Measurements from ENCODE around the gene MROH8.

Gene MROH8

DNA sequence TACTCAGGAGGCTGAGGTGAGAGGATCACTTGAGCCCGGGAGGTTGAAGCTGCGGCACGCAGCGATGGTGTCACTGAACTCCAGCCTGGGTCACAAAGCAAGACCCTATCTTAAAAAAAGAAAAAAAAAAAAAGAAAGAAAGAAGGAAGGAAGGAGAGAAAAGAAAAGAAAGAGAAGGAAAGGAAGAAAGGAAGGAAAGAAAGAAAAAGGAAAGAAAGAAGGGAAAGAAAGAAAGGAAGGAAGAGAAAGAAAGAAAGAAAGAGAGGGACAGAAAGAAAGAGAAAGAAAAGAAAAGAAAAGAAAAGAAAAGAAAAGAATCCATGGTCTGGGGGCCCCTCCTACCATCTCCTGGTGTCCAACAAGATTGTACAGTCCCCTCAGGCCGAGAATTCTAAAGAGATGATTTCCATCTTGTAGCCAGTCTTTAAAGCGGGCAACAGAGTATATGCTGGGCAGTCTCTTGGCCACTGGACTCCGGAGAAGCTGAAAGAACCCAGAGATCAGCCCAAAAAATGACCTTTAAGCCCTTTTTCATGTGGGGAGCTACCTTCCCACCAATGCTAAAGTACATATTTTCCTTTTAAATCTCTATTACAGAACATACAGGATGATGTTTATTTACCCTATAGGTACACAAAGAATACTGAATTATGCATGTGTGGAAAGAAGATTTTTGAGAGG is 59.9 kb downstream of the MROH8 start (continued):
- TF ChIP-seq, protein P1, sequence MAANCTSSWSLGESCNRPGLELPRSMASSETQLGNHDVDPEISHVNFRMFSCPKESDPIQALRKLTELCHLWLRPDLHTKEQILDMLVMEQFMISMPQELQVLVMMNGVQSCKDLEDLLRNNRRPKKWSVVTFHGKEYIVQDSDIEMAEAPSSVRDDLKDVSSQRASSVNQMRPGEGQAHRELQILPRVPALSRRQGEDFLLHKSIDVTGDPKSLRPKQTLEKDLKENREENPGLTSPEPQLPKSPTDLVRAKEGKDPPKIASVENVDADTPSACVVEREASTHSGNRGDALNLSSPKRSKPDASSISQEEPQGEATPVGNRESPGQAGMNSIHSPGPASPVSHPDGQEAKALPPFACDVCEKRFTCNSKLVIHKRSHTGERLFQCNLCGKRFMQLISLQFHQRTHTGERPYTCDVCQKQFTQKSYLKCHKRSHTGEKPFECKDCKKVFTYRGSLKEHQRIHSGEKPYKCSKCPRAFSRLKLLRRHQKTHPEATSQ (tag by site-specific recombination; IDR thresholded peaks at IDR 0.05), result no peak
- TF ChIP-seq ZNF214 (tag by site-specific recombination; IDR thresholded peaks at IDR 0.05; ENCODE audit: borderline replicate concordance), result no peak
- peak; percentile 87 for TF ChIP-seq ZNF366 (tag by site-specific recombination; conservative IDR thresholded peaks at IDR 0.05)
- TF ChIP-seq SETDB1 (IDR thresholded peaks at IDR 0.05; ENCODE audit: insufficient read length, low read length), result no peak

DNA sequence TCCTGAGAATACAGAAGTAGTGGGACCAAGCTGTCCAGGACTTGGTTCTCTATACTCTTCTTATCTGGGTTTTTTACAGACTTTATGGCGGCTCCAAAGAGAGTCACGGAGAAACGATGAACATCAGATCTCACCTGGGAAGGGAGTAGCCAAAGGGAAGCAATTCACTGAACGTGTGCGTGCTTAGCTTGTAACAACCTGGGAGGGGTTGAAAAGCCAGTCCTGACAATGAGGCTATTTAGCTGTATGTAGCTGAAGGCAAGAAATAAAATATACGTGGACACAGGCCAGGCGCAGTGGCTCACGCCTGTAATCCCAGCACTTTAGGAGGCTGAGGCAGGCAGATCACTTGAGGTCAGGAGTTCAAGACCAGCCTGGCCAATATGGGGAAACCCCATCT is 65.3 kb downstream of the MROH8 start:
- peak; percentile 43; the same call in 1 of the 2 replicates for TF ChIP-seq ZNF677 (tag by site-specific recombination; IDR thresholded peaks at IDR 0.05)
- no peak for TF ChIP-seq ZNF10 (tag by site-specific recombination; IDR thresholded peaks at IDR 0.05)
- no peak for TF ChIP-seq ZNF571 (tag by site-specific recombination; IDR thresholded peaks at IDR 0.05)
- H3K4me1 ChIP-seq (ENCODE audit: control insufficient read depth, insufficient read depth, low read length), result no peaks in the 10 kb centered on the region
- CTCF ChIA-PET, result no interaction called here
- POLR2A ChIA-PET, result no interaction called here
- no peak overlapping the region for H3K27ac ChIP-seq (ENCODE audit: extremely low read depth, low read depth, low read length)
- no peak overlapping the region for H3K4me3 ChIP-seq (ENCODE audit: low read depth, low read length)
- H3K36me3 ChIP-seq (ENCODE audit: control insufficient read depth in 2 of 2, insufficient read depth in 1 of 2, low read length in 2 of 2), result no peaks in the 10 kb centered on the region
- no peaks in the 10 kb centered on the region for H3K9me3 ChIP-seq (ENCODE audit: control insufficient read depth, insufficient read depth, low read depth, low read length)

DNA sequence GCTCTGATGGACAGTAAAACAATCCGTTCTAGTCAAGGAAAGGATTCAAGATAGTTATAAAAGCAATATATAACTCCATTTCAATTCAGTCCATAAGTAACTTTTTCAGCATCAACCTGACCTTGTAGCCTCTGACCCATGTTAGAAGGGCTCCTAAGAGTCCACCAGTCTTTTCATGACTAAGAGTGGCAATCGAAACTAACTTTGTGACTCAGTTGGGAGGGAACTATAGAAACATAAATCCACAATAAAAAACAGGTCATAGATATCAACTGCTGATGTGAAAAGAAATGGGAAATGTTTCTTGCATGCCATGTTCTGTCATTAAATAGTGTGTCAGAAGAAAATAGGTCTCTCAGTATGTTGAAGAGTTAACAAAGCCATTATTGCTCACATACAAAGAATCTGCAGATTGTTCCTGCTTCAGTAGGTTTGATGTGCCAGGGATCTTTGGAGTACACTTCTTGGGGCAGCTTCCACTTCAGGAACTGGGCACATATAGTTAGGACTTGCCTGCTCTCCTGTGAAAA is 67.4 kb downstream of the MROH8 start:
- ChIA-PET CTCF (interaction anchor here (0.6 to 0.8 kb wide), 2 partner anchors 11 to 130 kb away, joined by 3 read pairs; no protein-coding TSS in a partner anchor), POLR2A (no interaction called here)
- Histone ChIP-seq H3K27ac (ENCODE audit: extremely low read depth, low read depth, low read length) (no peak overlapping the region), H3K4me3 (ENCODE audit: low read depth, low read length) (no peak overlapping the region), H3K36me3 (ENCODE audit: control insufficient read depth in 2 of 2, insufficient read depth in 1 of 2, low read length in 2 of 2) (no peaks in the 10 kb centered on the region), H3K4me1 (ENCODE audit: control insufficient read depth, insufficient read depth, low read length) (no peaks in the 10 kb centered on the region), H3K9me3 (ENCODE audit: control insufficient read depth, insufficient read depth, low read depth, low read length) (no peaks in the 10 kb centered on the region)
- TF ChIP-seq TRIM28 (IDR thresholded peaks at IDR 0.05; ENCODE audit: borderline replicate concordance, low read length) (no peak), ZNF600 (tag by site-specific recombination; IDR thresholded peaks at IDR 0.05) (no peak), ZNF391 (tag by site-specific recombination; IDR thresholded peaks at IDR 0.05; ENCODE audit: borderline replicate concordance, low read depth) (no peak), ZNF266 (tag by site-specific recombination; IDR thresholded peaks at IDR 0.05; ENCODE audit: low read depth) (no peak), ZNF830 (tag by site-specific recombination; IDR thresholded peaks at IDR 0.05; ENCODE audit: low read depth) (no peak), ZBTB17 (tag by site-specific recombination; IDR thresholded peaks at IDR 0.05) (no peak), SETDB1 (IDR thresholded peaks at IDR 0.05; ENCODE audit: insufficient read length, low read length) (no peak), ZNF660 (tag by site-specific recombination; IDR thresholded peaks at IDR 0.05) (no peak), MEIS1 (CRISPR knock-in tag; IDR thresholded peaks at IDR 0.05; ENCODE audit: borderline replicate concordance) (no peak), ZNF133 (tag by site-specific recombination; IDR thresholded peaks at IDR 0.05) (no peak), ZNF202 (tag by site-specific recombination; IDR thresholded peaks at IDR 0.05; ENCODE audit: borderline replicate concordance) (no peak), ZNF791 (tag by site-specific recombination; IDR thresholded peaks at IDR 0.05) (no peak), BCL11A (tag by site-specific recombination; IDR thresholded peaks at IDR 0.05; ENCODE audit: low read depth) (no peak)
- TF ChIP-seq, protein P2, sequence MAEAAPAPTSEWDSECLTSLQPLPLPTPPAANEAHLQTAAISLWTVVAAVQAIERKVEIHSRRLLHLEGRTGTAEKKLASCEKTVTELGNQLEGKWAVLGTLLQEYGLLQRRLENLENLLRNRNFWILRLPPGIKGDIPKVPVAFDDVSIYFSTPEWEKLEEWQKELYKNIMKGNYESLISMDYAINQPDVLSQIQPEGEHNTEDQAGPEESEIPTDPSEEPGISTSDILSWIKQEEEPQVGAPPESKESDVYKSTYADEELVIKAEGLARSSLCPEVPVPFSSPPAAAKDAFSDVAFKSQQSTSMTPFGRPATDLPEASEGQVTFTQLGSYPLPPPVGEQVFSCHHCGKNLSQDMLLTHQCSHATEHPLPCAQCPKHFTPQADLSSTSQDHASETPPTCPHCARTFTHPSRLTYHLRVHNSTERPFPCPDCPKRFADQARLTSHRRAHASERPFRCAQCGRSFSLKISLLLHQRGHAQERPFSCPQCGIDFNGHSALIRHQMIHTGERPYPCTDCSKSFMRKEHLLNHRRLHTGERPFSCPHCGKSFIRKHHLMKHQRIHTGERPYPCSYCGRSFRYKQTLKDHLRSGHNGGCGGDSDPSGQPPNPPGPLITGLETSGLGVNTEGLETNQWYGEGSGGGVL (tag by site-specific recombination; IDR thresholded peaks at IDR 0.05), result no peak
- TF ChIP-seq, protein P3, sequence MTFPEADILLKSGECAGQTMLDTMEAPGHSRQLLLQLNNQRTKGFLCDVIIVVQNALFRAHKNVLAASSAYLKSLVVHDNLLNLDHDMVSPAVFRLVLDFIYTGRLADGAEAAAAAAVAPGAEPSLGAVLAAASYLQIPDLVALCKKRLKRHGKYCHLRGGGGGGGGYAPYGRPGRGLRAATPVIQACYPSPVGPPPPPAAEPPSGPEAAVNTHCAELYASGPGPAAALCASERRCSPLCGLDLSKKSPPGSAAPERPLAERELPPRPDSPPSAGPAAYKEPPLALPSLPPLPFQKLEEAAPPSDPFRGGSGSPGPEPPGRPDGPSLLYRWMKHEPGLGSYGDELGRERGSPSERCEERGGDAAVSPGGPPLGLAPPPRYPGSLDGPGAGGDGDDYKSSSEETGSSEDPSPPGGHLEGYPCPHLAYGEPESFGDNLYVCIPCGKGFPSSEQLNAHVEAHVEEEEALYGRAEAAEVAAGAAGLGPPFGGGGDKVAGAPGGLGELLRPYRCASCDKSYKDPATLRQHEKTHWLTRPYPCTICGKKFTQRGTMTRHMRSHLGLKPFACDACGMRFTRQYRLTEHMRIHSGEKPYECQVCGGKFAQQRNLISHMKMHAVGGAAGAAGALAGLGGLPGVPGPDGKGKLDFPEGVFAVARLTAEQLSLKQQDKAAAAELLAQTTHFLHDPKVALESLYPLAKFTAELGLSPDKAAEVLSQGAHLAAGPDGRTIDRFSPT (tag by site-specific recombination; IDR thresholded peaks at IDR 0.05), result no peak
- TF ChIP-seq, protein P4, sequence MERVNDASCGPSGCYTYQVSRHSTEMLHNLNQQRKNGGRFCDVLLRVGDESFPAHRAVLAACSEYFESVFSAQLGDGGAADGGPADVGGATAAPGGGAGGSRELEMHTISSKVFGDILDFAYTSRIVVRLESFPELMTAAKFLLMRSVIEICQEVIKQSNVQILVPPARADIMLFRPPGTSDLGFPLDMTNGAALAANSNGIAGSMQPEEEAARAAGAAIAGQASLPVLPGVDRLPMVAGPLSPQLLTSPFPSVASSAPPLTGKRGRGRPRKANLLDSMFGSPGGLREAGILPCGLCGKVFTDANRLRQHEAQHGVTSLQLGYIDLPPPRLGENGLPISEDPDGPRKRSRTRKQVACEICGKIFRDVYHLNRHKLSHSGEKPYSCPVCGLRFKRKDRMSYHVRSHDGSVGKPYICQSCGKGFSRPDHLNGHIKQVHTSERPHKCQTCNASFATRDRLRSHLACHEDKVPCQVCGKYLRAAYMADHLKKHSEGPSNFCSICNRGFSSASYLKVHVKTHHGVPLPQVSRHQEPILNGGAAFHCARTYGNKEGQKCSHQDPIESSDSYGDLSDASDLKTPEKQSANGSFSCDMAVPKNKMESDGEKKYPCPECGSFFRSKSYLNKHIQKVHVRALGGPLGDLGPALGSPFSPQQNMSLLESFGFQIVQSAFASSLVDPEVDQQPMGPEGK (tag by site-specific recombination; IDR thresholded peaks at IDR 0.05), result no peak
